GM21423 (cell line): ENCODE data around the gene PDIA2.
"Not testable (repeated sequence)": the region's sequence is repeated elsewhere in the genome, so short reads cannot be mapped to it uniquely, and the experiment has no call there.

Experiments
- ATAC-seq: cut with Tn5 transposase; IDR thresholded peaks from one replicate; pipeline ENCODE4 v1.9.1; 2021; ENCODE audit warnings: mild to moderate bottlenecking, moderate library complexity; ENCODE audit not compliant: unreplicated experiment

Gene PDIA2

GRCh38 chr16:263182-263774 lies 19.7 kb upstream of the PDIA2 start:
- ATAC-seq: no peak

- no peak for ATAC-seq
These were observed 19.0 kb upstream of the PDIA2 start for GRCh38 chr16:263944-264343.

GRCh38 chr16:264440-264951 lies 18.5 kb upstream of the PDIA2 start:
- ATAC-seq: no peak

GRCh38 chr16:265002-265529 lies 17.9 kb upstream of the PDIA2 start:
- ATAC-seq: no peak

GRCh38 chr16:265711-266110 lies 17.3 kb upstream of the PDIA2 start:
- no peak for ATAC-seq

GRCh38 chr16:266258-267164 lies 16.5 kb upstream of the PDIA2 start:
- ATAC-seq: no peak

GRCh38 chr16:267562-267961 lies 15.4 kb upstream of the PDIA2 start:
- ATAC-seq: not testable (repeated sequence)

- no peak for ATAC-seq
These were observed 14.6 kb upstream of the PDIA2 start for GRCh38 chr16:268141-269053.

- no peak for ATAC-seq
These were observed 13.7 kb upstream of the PDIA2 start for GRCh38 chr16:269061-269796.

- no peak for ATAC-seq
These were observed 12.3 kb upstream of the PDIA2 start for GRCh38 chr16:270381-271255.

GRCh38 chr16:272633-273546 lies 10.1 kb upstream of the PDIA2 start:
- ATAC-seq: no peak

GRCh38 chr16:273547-274421 lies 9.2 kb upstream of the PDIA2 start:
- ATAC-seq: no peak

- ATAC-seq: no peak
These were observed 7.8 kb upstream of the PDIA2 start for GRCh38 chr16:275041-275641.

GRCh38 chr16:275786-276232 lies 7.2 kb upstream of the PDIA2 start, which contains the start of gene RGS11:
Gene RGS11 (minus strand): TSS chr16:275944. CDS start chr16:275911, 33 bp downstream.
- ATAC-seq: no peak

GRCh38 chr16:276426-277077 lies 6.4 kb upstream of the PDIA2 start:
- no peak for ATAC-seq

GRCh38 chr16:278863-279366 lies 4.0 kb upstream of the PDIA2 start:
- no peak for ATAC-seq
